C4-2B (cell line): ENCODE results near the gene BLOC1S6.

Experiments
- CTCF ChIP-seq: fragments of 450-650 bp; conservative IDR thresholded peaks from 2 replicates; pipeline ENCODE4 v1.5.1; 2017; ENCODE audit warnings: mild to moderate bottlenecking
- ZFX ChIP-seq: fragments of 450-650 bp; IDR thresholded peaks from 2 replicates; pipeline ENCODE4 v1.6.1; 2017

DNA sequence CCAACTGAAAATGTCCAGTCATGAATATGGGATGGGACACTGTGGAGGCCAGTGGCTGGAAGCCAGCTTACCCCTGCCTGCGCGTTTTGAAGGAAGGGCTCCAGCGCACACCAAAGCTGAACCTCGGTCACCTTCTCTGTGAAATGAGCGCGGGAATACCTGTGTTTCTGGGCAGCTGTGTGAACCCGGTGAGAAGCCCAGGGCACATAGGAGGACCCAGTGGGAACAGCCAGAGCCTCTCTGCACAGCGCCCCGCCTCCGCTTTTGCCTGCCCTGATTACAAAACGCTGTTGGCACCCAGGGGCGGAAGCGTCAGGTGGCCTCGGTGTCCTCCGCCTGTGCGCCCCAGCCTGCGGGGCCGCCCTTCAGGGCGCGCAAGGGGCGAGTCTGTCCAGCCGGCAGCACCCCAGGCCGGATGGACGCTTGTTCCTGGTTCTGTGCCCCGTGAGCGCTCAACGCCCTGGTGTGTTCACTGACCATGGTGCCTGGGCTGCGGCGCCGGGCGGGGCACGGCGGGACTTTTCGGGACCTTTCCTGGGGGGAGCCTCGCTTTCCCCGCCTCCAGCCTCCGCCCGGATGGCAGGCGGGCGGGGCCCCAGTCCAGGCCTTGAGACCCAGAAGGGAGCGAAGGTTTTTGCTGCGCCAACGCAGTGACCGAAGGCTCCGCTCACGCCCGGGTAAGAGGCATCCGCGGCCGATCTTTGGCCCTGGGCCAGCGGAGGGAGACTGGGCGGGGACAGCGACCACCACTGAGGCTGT is 47.4 kb downstream of the BLOC1S6 start, which contains the start of gene SQOR:
- TF ChIP-seq CTCF (no peak), ZFX (no peak)
